HG03342 (cell line): ENCODE results near the gene CD200R1L.

Experiments
- ATAC-seq: cut with Tn5 transposase; IDR thresholded peaks from one replicate; pipeline ENCODE4 v1.9.1; 2021; ENCODE audit warnings: mild to moderate bottlenecking, moderate library complexity; ENCODE audit not compliant: unreplicated experiment

The CD200R1L gene

GRCh38 chr3:112769286-112769978 is 77.2 kb downstream of the CD200R1L start:
- ATAC-seq: no peak

DNA sequence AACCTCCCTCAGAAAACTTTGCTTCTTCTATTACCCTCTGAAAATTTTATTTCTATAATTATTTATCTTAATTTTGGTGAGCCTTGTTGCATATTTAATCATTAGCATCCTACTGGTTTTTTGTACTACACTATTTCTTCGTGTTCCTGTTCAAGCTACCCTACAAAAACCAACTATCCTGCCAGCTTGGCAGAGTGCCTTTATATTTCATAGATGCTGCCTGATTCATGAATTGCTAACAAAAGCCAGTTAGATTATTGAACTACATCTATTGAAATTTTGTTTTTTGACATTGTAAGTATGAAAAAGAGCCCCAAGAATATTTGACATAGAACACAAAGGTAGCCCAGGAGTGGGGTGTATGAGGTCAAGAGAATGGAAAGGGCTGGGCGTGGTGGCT is 78.9 kb downstream of the CD200R1L start:
- ATAC-seq: no peak

GRCh38 chr3:112767177-112767576 is 79.5 kb downstream of the CD200R1L start:
- peak; percentile 69 for ATAC-seq
